H1 (cell line): ENCODE data around the gene ISM1. TPM values are rescaled to one million over a fixed set of nuclear protein-coding genes. Genes with fewer than 3 reads are reported as not detected.

Experiments used
- CREB1 ChIP-seq: IDR thresholded peaks from 2 replicates; pipeline ENCODE4 v1.6.1; 2012; ENCODE audit warnings: inconsistent platforms
- EZH2 ChIP-seq: fragments of 200-600 bp; sonication (generic); IDR thresholded peaks from 2 replicates; pipeline ENCODE4 v1.7.1; 2012; ENCODE audit warnings: low read depth, mild to moderate bottlenecking, moderate library complexity, low read length, inconsistent platforms; ENCODE audit not compliant: severe bottlenecking
- HDAC2 ChIP-seq, 2 experiments: fragments of 300-600 bp in 1 of 2; sonication (generic) in 1 of 2; IDR thresholded peaks; 2 replicates each; pipeline ENCODE4 v1.6.1; 2011 to 2012; ENCODE audit warnings: low read depth in 2 of 2, low read length in 2 of 2, mild to moderate bottlenecking in 2 of 2, moderate library complexity in 2 of 2, borderline replicate concordance in 1 of 2, inconsistent platforms in 1 of 2
- JUN ChIP-seq: IDR thresholded peaks from 2 replicates; pipeline ENCODE4 v1.6.1; 2011; ENCODE audit warnings: low read depth, mild to moderate bottlenecking, improper control_type of control experiment, low read length
- KDM5A ChIP-seq: fragments of 200-600 bp; IDR thresholded peaks from 2 replicates; pipeline ENCODE4 v1.7.1; 2012; ENCODE audit warnings: mild to moderate bottlenecking, low read length, inconsistent platforms, mixed read lengths
- SUZ12 ChIP-seq: fragments of 200-600 bp; sonication (generic); IDR thresholded peaks from 2 replicates; pipeline ENCODE4 v1.6.1; 2012; ENCODE audit warnings: mild to moderate bottlenecking, inconsistent platforms, low read length, moderate library complexity, mixed read lengths
- TAF7 ChIP-seq: optimal IDR thresholded peaks from 2 replicates; pipeline ENCODE3; 2011; ENCODE audit warnings: low read depth, mild to moderate bottlenecking, inconsistent platforms, low read length, moderate library complexity, borderline replicate concordance
- TBP ChIP-seq: IDR thresholded peaks from 2 replicates; pipeline ENCODE4 v1.6.1; 2011; ENCODE audit warnings: low read depth, low read length, improper control_type of control experiment
- polyA plus RNA-seq, 7 experiments: library from polyadenylated mRNA; depleted of rRNA in 3 of 7; stranded (reverse) in 5 of 7; unstranded in 2 of 7; fragments of >200 nt in 5 of 7; fragments of 200-250 nt in 2 of 7; gene quantifications; 1 replicate in 5 of 7; 2 replicates in 1 of 7; 4 replicates in 1 of 7; pipeline versions ENCODE4 v1.2.1 to v1.2.3, GENCODE V29; 2011 to 2013; ENCODE audit warnings: missing spikeins in 2 of 7, mixed read lengths in 2 of 7
- total RNA-seq: library from RNA; stranded (reverse); fragmentation: NEBNext Ultra II Directional; extraction: Animal tissue kit (Norgen Biotek cat#: 25700); gene quantifications from 2 replicates; pipeline ENCODE4 v1.2.1, GENCODE V29; 2021

ISM1 gene
- total and polyA plus RNA-seq, 2 of the 8 experiments (the other 6 are each of a cell fraction or from before 2014, with no cell fraction given): 0.62 to 0.97 TPM

DNA sequence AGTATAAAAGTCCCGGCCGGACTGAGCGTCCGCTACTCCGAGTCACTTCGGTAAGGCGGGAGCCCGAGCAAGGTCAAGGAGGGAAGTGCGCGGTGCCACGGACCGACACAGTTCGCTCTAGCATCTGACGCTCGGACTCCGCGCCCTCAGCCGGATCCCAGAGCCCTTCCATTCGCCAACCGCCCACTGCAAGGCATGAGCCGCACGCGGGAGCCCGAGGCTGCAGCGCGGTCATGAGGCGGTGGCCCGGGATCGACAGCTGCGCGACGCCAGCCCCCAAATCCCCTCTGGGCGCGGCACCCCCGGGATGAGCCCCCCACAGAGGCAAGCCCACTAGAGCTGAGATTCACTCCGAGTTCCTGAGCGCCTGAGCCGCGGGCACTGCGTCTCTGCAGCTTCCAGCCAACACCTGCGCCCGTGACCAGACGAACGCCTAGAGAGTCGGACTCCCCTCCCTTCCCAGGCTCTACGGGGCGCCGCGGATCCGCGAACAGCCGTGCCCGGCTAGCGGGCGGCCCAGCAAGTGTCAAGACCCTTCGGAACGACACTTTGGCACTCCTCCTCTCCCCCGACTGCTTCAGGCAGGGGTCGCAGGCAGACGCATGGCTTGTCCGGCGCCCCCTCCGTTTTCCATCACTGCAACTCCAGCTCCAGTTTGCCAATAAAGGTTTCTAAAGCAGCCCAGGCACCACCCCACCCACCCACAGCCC is 725 bp upstream of the ISM1 start (continued):
- peak; percentile 72 for TF ChIP-seq TBP
- TF ChIP-seq JUN: no peak
- TF ChIP-seq TAF7: no peak
- 0 out of 4 replicates have a peak, but pooled peaks of 1 of the 2 experiments have one; percentile 83 for TF ChIP-seq HDAC2 (IDR thresholded peaks at IDR 0.05; ENCODE audit: borderline replicate concordance in 1 of 2, low read depth in 2 of 2, low read length in 2 of 2)
- TF ChIP-seq CREB1: peak; percentile 77
- peak; percentile 75 for TF ChIP-seq EZH2
- no peak for TF ChIP-seq KDM5A
- TF ChIP-seq SUZ12: peak; percentile 81; the same call in 1 of the 2 replicates
- TF ChIP-seq, all 59 proteins: peak for 13
